Activated T-helper 9 cell treated with anti-CD3 and anti-CD28 coated beads, Interleukin-2, amount 50 U/mL, for 16 hours (primary cell): ENCODE measurements around the gene SEMA4D.
"Not testable (repeated sequence)": the region's sequence is repeated elsewhere in the genome, so short reads cannot be mapped to it uniquely, and the experiment has no call there.

Experiments
- DNase-seq: peaks from one replicate; pipeline ENCODE4 v3.0.0-alpha.2; 2020; ENCODE audit warnings: low read depth

SEMA4D gene

GRCh38 chr9:89386206-89386605 is 111.7 kb downstream of the SEMA4D start:
- no peak for DNase-seq

DNA sequence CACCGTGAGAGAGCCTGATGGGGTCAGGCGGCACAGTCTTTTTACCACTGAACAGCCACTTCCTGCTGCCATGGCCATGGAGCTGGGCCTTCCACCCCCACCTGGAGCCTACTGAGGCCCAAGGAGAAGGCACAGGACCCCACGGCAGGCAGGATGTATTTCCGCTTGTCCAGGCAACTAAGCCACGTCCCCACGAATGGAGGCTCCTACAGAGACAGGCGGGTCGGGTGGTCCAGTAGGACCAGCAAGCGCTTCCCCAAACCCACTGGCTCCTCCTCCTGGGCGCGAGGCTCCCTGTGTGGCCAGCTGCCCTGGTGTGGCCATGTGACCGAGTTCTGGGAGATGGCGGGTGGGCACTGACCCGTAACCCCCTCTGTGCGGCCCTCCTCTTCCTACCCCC is 113.1 kb downstream of the SEMA4D start:
- no peak for DNase-seq

DNA sequence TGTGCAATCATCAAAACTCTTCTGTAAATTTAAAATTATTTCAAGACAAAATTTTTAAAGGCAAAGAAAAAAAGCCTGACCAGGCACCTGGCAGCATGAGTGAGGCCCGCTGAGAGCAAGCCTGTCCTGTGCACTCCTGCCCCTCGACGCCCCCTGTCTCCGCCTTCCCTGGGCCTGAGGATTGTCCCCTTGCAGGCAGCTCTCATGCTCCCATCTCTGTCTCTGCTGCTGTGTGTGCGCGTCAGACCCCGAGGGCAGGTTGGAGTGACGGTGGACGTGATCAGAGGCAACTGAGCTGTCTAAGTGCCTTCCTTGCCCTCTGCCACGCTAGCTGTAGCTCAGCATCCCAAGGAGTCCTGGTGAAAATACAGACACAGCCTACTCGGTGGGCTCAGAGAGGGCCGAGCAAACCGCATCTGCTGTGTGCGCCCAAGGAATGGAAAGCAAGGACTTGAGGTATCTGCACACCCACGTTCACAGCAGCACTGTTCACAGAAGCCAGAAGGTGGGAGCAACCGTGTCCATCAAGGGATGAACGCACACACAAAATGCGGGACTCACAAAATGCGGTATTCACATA is 114.1 kb downstream of the SEMA4D start:
- no peak for DNase-seq

DNA sequence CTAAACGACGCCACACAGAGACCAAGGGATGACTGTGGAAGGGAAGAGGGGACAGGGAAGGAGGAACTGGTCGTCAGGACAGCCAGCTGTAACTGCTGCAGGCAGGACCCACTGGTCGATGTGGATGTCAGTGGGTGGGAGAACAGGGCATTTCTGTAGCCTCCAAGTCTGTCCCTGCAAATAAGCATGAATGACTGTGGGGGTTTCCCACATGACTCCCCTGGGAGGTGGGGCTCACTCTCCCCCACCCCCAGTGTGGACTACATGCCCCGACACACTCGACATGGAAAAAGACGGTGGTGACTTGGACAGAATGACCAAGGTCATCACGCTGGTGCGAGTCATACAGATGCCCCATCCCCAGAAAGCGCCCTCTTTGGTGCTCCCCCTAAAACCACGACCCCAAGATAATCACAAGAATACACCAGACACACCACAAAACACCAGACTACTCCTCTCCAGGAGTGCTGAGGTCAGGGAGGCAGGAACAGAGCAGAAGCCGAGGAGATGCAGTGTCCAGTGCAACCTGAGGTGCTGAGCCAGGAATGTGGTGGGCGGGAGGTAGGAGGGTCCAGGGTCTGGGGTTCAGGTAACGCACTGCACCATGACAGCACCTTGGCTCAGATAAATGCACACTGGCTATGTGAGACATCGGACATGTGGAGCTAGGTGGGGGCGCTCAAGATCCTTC is 114.7 kb downstream of the SEMA4D start:
- DNase-seq: no peak

- DNase-seq: no peak
These were observed 115.6 kb downstream of the SEMA4D start for GRCh38 chr9:89382026-89382986.

DNA sequence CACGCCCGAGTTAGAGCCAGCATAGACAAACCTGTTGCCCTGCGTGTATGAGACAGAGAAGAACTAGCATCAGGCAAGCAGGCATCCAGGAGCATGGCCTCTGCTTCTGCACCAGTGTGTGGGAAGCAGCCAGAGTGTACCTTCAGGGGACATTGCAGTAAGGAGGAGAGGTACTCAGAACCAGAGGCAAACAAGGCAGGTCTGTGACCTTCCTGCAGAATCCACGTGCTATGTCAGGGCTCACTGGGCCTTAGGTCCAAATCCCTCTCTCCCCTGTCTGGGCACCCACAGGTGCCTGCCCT is 116.7 kb downstream of the SEMA4D start:
- DNase-seq: no peak

DNA sequence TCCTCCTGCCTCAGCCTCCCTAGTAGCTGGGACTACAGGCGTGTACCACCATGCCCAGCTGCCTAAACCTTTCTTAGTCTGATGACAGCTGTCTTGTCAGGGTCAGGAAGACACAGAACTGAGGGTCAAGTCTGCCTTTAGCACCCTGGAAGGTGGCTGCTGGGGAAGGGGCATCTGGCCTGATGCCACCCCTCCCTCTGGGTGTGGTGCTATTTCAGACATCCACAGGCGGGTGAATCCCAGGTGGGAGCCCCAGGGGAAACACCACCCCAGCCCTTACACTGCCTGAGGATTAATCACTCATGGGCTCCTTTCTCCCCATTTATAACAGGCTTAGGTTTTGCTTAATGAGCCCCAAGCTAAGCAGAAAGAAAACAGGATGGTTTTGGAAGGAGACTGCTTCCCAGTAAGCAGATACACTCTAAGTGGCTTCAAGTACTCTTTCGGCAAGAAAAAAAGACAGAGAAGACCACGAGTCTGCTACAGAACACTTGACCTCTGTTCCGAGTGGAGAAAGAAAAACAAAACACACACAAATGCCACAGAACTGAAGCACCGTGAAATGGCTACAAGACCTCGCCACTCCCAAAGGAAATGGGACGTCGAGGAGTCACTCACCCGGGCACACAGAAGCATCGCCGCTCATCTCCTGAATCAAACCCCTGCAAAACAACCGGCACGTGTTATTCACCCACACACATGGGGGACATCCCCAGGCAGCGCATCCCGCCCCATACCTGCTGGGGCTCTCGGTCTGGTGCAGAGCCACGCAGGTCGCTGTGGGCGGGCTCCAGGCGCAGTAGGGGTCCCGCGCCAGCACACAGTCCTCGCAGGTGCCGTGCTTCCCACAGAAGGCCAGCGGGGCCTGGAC is 117.2 kb downstream of the SEMA4D start:
- no peak for DNase-seq

DNA sequence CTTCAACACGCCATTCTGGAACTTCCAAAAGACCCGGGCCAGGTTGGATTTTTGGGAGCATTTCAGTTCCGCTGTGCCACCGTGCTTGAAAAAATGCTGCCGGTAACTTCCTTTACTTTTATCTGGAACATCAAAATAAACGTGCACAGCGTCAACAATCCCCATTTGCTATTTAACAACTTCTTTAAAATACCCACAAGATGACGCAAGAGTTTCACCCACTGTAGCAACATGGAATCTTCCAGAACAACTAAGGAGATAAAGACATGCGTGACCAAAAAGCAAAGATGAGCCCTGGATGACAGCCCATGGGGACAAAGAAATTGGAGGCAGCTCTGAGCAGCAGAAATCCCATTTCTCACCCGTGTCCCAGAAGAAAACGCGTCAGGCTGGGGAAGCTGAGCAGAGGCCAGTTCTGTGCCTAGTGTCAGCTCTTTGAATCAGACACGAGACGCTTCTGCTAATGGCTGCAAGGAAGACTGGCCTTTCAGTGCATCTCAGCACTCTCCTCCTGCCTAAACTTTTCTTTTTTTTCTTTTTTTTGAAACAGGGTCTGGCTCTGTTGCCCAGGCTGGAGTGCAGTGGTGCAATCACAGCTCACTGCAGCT is 118.3 kb downstream of the SEMA4D start:
- DNase-seq: no peak

DNA sequence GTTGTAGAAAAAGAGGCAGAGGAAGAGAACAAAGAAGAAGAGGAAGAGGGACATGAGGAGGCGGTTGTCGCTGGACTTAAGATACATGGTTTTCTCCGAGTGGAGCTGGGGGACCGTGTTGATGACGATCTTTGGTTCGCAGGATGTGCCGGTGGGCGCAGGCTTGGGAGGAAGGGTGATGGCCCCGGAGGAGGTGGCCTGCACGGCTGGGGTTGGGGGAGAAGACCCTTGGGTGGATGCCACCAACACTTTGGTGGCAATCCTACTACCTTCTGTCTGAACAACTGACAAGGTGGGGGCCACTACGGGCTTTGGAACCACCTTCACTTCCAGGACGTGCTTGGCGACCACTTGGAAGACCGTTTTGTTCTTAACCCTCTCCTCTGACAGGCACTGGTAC is 118.9 kb downstream of the SEMA4D start:
- no peak for DNase-seq

- DNase-seq: no peak
These were observed 119.4 kb downstream of the SEMA4D start for GRCh38 chr9:89378541-89378940.

- no peak for DNase-seq
These were observed 120.5 kb downstream of the SEMA4D start for GRCh38 chr9:89377411-89377810.

GRCh38 chr9:89376741-89377351 is 121.1 kb downstream of the SEMA4D start:
- no peak for DNase-seq

DNA sequence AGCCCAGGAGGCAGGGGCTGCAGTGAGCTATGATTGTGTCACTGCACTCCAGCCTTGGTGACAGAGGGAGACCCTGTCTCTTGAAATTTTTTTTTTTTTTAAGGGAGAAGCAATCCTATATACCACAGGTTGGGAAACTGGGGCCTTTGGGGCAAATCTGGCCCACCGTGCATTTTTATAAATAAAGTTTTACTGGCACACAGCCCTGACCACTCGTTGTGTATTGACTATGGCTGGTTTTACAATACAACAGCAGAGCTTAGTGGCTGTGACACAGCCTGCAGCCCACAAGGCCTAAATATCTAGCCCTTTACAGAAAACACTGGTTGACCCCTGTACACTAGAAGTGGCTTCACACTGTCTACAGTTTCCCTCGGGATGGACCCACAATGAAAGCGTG is 121.6 kb downstream of the SEMA4D start:
- DNase-seq: no peak

DNA sequence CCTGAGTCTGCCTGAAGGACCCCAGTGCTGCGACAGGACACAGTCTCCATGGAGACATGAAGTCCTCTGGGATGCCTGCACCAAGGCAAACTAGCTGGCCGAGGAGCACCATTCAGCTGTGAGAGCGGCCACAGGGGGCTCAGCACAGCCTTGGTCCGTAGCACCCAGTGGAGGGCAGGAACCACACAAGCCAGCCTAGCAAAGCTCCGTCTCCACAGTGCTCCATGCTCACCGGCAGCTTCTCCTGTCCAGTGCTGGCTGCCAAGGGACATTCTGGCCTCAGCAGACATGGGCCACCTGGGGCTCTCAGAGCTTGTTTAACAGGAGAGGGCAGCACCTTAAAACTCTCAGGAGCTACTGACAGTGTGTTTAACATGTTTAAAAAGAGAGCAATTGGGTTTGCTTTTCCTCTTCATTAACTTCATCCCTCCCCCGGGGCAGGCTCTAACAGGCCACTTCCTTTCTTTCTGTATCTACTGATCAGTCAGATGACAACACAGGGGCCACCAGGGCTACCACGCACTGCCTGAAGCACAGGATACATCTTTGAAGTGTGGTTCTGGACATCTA is 122.6 kb downstream of the SEMA4D start:
- no peak for DNase-seq

DNA sequence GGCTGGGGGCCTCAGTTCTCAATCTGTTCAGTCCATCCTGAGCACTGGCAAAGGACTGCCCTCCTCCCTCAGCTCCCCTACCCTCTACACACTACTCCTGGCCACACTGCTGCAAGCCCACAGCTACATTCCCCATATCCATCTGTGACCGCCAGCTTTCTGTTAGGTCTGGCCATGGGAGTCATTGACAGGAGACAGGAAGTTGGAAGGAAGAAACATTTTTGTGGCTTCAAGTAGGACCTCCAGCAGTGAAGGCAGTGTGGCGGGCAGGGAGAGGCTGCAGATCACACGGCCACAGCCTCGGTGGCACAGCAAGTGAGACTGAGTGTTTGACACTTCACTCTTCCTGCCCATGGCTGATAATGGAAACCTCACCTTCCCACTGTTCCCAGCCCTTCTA is 123.7 kb downstream of the SEMA4D start:
- no peak for DNase-seq

DNA sequence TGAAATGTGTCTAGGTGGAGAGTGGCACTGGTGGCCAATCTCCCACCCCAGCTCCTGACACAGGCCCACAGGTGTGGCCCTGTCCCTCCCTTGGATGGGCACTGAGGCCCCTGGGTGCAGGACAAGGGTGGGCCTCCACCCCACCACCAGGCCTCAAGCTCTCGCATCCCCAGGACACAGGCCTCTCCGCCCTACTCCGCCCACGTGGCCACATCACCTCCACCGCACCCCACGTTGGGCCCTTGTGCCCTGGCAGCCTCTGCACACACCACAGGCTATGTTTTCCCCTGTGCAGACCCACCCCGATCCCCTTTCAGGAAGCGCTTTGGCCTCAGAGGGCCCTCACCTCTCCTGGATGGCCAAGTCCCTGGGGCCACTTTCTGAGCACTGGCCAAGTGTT is 124.9 kb downstream of the SEMA4D start:
- DNase-seq: no peak

- DNase-seq: no peak
These were observed 125.6 kb downstream of the SEMA4D start for GRCh38 chr9:89372230-89372816.

DNA sequence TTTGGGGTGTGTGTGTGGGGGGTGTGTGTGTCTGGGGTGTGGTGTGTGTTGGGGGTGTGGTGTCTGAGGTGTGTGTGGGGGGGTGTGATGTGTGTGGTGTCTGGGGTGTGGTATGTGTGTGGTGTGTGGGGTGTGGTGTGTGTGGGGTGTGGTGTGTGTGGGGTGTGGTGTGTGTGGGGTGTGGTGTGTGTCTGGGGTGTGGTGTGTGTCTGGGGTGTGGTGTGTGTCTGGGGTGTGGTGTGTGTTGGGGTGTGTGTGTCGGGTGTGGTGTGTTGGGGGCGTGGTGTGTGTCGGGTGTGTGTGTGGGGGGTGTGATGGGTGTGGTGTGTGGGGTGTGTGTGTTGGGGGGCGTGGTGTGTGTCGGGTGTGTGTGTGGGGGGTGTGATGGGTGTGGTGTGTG is 126.1 kb downstream of the SEMA4D start:
- DNase-seq: not testable (repeated sequence)

DNA sequence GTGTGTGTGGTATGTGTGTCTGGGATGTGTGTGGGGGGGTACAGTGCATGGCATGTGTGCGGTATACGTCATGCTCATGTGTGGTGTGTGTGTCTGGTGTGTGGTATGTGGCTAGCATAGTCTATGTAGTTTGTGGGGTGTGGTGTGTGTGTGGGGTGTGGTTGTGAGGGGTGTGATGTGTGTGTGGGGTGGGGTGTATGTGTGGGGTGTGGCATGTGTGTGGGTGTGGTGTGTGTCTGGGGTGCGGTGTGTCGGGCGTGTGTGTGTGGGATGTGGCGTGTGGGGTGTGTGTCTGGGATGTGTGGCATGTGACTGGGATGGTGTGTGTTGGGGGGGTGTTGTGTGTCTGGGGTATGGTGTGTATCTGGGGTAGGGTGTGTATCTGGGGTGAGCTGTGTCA is 127.3 kb downstream of the SEMA4D start:
- DNase-seq: no peak

DNA sequence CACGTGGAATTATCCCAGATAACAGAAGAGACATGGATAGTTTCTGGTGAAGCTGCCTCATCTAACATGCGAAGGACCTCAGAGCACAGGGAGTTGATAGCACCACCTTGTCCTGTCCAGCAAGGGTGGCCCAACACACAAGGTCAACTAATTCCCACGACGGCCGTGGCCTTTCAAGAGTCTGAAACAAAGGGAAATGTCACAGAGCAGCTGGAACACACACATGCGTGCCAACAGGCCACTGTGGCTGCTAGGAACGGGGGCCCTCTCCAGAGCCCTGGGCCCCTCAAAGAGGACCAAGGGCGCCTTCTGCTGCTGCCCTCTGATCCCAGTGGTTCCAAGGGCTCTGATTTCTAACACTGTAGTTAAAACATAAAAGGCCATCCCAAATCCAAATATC is 128.9 kb downstream of the SEMA4D start:
- no peak for DNase-seq

DNA sequence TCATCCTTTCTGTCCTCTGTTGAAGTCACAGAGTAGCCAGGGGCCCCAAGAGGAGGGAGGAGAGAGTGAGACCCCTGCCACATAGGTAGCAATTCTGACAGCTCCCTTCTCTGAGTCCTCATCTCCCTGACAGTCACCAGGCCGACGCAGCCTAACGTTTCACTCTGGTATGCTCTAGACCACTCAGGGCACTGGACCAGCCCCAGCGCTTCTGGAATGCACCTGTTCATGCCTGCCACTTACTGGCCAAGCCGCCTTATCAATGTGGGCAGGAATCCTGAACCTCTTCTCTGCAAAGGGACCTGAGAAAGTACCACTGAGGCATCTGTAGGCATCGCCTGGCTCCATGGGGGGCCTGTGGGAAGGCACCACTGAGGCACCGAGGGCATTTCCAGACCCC is 129.4 kb downstream of the SEMA4D start:
- no peak for DNase-seq
